NOMO-1 treated with dmso at 0.1 percent for 144 hours (cell line): ENCODE measurements around the gene NOCT.
"Not testable (repeated sequence)": the region's sequence is repeated elsewhere in the genome, so short reads cannot be mapped to it uniquely, and the experiment has no call there.

Experiments used
- DNase-seq: peaks from one replicate; lab custom pipeline; 2025; ENCODE audit not compliant: unreplicated experiment; lab: John Stamatoyannopoulos, UW

The NOCT gene, protein sequence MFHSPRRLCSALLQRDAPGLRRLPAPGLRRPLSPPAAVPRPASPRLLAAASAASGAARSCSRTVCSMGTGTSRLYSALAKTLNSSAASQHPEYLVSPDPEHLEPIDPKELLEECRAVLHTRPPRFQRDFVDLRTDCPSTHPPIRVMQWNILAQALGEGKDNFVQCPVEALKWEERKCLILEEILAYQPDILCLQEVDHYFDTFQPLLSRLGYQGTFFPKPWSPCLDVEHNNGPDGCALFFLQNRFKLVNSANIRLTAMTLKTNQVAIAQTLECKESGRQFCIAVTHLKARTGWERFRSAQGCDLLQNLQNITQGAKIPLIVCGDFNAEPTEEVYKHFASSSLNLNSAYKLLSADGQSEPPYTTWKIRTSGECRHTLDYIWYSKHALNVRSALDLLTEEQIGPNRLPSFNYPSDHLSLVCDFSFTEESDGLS

DNA sequence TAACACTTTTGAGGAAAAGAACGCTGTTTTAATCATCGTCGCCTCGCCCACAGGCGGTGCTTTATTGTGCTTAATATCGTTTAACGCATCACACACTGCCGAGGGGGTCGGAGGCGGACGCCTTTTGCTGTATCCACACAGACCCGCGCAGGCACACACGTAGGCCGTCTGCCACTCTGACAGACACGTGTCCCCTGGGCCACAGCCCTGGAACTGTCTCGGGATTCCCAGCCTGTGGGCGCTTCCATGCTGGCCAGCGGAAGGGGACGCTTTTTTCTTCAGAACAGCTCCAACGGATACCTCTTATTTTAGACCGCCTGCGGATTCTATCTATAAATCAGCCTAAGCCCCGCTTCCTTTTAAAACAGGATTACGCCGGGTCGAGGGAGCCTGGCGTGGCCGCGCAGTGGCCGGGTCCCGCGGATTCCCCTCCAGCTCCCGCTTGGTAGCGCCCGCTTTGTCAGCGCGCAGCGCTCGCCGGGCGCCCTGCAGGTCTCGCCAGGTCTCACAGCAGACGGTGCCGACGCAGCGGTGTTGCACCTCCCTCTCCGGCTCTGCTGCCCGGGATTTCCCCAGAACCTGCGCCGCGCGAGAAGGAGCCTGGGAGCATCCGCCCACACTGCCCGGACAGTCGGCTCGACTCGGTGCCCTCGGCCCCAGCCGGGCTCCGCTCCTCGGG, at the start of gene NOCT:
Gene NOCT (plus strand): TSS at position 513 of the 679 bp plus-strand sequence. CDS start 201 bp downstream, outside the sequence.
- DNase-seq: peak; percentile 76

DNA sequence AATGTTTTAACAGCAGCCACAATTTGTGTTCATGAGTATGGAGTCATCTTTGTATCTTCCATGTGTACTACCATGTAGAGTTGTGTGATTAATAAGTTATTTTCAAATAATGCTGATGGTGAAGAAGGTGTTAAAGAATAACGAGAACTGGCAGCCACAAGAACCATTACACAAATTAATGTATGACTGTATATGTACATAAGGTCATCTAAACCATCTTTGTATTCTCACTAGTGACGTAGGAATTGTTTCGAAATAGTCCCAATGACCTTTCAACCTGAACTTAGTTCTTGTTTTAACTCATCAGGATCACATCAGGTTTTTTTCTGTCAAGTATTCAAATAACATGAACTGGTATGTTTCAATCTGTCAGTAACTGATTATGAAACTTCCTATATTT, 48.3 kb upstream of the NOCT start:
- DNase-seq: no peak

- no peak for DNase-seq
Observed at GRCh38 chr4:138972956-138973801, 42.4 kb upstream of the NOCT start.

DNA sequence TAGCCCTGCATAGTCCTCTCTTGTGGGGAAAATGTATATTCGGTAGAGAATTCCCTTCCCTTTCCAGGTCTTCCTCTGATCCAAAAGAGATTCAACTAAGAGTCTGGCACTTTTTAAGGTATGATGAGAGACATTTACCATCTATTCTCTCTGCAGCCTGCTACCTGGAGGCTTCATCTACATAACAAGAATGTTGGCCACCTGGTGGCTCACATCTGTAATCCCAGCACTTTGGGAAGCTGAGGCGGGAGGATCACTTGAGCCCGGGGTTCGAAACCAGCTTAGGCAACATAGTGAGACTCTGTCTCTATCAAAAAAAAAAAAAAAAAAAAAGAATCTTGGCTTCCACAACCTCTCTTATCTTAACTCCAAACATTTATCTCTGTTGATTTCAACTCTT, 40.4 kb upstream of the NOCT start:
- DNase-seq: no peak

DNA sequence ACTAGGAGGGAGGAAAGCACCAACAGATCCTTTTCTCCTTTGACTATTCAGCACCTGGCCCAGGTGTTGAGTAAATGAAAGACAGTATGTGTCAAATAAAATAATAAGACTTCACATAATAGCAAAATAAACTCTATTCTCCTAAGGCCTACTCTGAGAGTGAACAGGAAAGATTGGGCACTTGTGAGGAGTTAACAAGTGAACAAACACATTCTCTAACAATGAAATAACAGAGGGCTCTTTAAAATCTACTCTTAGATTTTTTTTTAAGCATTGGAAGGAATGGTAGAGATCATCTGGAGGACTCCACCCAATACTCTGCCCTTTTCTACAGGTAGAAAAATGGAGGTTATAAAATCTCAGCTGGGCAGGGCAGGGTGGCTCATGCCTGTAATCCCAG, 39.1 kb upstream of the NOCT start:
- DNase-seq: no peak

DNA sequence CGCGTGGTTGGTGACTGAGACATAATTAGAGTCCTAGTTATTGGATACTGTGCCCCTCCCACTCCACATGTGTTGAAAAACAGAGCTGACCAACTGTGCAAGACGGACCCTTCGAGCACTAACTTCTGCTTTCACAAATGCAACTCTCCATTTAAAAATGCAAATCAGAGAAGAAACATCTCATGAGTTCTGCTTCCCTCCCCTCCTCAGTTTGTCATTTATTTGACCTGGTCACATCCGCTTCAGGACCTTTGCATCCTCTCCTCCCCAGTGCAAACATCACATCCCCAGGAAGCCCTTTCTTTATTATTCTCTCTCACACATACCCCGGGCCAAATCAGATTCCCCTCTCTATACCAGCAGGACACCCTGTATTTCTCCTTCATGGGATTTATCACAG, 38.1 kb upstream of the NOCT start:
- peak; percentile 71 for DNase-seq

DNA sequence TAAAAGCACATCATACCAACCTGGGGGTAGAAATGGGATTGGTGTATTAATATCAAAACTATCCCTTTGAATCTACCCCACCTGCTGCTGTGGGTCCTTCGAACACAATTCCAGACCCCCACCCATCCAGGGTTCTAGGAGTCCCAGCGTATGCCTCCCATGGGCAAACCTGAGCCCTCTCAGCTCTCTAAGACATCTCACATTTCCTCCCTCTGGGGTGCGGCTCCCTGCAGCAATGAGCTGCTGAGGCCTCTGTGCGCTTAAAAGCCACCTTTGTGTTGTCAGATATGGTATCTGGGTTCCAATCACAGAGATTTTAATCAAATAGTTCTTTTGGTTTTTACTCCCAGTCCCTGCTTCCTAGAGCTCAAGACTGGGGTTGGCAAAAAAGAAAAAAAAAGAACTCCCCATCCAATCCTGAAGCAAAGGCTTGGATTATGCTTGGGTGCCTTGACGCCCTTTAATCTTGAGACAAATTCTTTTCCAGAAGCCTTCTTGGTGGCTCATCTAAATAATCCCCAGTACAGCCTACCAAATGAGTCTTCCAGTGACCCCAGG, 37.5 kb upstream of the NOCT start:
- no peak for DNase-seq

DNA sequence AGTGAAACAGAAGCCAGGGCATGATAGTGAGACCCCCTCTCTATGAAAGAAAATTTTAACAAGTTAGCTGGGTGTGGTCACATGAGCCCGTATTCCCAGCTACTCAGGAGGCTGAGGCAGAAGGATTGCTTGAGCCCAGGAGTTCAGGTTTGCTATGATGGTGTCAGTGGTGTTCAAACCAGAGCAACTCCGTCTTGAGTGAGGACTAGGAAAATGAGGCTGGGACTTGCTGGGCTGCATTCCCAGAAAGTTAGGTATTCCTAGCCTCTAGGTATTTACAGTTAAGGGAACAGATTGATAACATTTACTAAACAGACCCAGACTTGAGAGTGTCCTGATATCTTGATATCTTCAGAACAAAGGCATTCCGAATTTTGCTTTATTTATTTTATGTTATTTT, 37.0 kb upstream of the NOCT start:
- no peak for DNase-seq

- DNase-seq: no peak
Observed at GRCh38 chr4:138979742-138980141, 35.8 kb upstream of the NOCT start.

GRCh38 chr4:138981930-138982390, 33.6 kb upstream of the NOCT start:
- peak; percentile 59 for DNase-seq

DNA sequence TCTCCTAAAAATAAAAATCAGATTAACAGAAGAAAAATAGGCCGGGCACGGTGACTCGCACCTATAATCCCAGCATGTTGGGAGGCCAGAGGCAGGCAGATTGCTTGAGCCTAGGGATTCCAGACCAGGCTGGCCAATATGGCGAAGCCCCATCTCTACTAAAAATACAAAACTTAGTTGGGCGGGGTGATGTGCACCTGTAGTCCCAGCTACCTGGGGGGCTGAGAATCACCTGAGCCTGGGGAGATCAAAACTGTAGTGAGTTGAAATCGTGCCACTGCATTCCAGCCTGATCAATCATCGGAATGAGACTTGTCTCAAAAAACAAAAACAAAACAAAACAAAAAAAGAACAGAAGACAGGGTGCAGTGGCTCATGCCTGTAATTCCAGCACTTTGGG, 32.8 kb upstream of the NOCT start:
- no peak for DNase-seq

DNA sequence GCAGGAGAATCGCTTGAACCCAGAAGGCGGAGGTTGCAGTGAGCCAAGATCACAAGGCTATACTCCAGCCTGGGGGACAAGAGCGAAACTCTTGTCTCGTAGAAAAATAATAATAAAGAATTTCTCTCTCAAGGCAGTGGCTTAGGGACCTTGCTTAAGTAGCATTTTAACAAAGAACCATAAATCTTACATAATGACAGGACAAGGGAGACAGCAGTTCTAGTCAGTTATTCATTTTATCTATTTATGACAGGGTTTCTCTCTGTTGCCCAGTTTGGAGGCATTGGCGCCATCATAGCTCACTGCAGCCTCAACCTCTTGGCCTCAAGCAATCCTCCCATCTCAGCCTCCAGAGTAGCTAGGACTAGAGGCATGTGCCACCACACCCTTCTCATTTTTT, 31.9 kb upstream of the NOCT start:
- no peak for DNase-seq

- no peak for DNase-seq
Observed at GRCh38 chr4:138984647-138985046, 30.9 kb upstream of the NOCT start.

DNA sequence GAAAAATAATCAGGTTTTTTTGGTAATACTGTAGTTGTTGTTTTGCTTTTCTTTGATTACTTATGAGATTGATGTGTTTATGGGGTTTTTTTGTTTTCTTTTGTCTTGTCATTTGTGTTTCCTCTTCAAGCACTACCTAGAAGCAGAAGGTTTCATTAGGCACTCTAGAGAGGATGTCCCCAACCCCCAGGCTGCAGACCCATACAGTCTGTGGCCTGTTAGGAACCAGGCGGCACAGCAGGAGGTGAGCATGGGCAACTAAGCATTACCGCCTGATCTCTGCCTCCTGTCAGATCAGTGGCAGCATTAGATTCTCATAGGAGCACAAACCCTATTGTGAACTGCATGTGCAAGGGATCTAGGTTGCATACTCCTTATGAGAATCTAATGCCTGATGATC, 22.9 kb upstream of the NOCT start:
- DNase-seq: no peak

DNA sequence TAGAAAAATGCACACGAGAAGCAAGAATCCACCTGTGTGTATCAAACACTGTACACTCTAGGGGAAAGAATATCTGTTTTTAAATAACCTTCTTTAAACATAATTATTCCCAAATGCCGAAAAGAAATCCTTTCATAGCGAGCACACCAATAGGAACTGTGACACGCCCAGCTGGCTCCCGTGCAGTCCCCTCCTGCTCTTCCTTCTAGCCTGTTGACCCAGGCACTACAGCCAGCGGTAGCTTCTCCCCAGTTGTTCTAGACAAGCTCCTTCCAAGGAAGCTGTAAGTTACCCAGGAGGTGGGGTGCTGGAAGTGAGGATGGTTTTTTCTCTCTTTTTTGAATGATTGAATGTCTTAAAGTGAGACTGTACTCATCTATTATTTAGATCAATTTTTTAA, 19.5 kb upstream of the NOCT start:
- DNase-seq: no peak

DNA sequence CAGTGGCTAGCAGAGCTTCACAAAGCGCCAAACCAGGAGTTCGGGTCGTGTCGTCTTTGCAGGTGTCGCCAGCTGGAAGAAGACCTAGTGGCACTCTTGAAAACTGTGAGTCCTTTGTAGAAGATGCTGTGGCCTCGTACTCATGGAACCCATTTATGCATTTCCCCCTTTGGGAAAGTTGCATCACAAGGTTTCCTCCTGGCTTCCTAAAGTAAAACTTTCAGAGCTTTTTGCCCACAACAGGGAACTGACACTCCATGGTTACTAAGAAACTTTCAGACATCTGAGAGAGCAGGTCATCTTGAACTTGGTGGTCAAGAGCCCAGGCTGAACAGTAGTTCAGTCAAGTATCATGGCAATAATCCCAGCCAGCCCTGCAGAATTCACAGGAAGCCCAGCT, 15.9 kb upstream of the NOCT start:
- peak; percentile 45 for DNase-seq

- DNase-seq: not testable (repeated sequence)
Observed at GRCh38 chr4:139000134-139000533, 15.4 kb upstream of the NOCT start.

DNA sequence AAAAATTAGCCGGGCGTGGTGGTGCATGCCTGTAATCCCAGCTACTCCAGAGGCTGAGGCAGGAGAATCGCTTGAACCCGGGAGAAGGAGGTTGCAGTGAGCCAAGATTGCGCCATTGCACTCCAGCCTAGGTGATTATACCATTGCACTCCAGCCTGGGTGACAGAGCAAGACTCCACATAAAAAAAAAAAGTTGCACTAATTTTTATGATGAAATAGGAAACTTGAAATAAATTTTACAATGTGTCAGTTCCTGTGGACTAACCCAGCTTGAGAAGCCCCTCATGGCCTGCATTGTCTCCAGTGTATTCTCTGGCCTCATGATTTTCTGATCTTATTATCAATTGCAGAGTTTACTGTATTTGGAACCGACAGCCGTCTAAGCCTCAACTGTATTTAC, 14.2 kb upstream of the NOCT start:
- peak; percentile 56 for DNase-seq

GRCh38 chr4:139003668-139004067, 11.9 kb upstream of the NOCT start:
- DNase-seq: not testable (repeated sequence)

DNA sequence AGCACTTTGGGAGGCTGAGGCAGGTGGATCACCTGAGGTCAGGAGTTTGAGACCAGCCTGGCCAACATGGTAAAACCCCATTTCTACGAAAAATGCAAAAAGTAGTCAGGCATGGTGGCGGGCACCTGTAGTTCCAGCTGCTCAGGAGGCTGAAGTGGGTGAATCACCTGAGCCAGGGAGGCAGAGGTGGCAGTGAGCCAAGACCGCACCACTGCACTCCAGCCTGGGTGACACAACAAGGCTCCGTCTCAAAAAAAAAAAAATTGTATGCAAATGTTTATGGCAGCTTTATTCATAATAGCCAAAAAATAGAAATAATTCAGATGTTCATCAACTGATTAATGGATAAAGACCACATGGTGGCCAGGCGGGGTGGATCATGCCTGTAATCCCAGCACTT, 9.8 kb upstream of the NOCT start:
- DNase-seq: no peak

DNA sequence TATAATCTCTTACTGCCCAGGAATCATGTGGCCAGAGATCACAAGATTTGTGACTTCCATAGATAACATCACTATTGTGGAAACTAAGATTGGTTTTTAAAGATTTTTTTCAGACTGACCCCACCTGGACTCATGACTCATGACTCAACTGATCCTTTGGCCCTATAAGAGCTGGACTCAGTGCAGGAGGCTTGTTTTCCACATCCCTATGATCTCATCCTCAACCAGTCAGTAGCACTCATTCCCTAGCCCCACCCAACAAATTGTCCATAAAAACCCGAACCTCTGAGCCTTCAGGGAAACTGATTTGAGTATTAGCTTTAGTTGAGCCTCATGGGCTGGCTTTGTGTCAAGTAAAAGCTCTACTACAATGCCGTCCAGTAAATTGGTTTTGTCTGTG, 7.9 kb upstream of the NOCT start:
- DNase-seq: no peak
